Stimulated activated CD4-positive, alpha-beta T cell treated with anti-CD3 and anti-CD28 coated beads, Interleukin-4, amount 100 ng/mL, for 1 hour (primary cell): ENCODE measurements around the gene COL9A3.

ENCODE experiments used
- DNase-seq: peaks from one replicate; pipeline ENCODE4 v3.0.0-alpha.2; 2020

The COL9A3 gene

GRCh38 chr20:62824476-62825332, 7.9 kb downstream of the COL9A3 start:
- DNase-seq = peak; percentile 50

- no peak for DNase-seq
Observed at GRCh38 chr20:62825333-62825985, 8.6 kb downstream of the COL9A3 start.

- no peak for DNase-seq
Observed at GRCh38 chr20:62825986-62826645, 9.3 kb downstream of the COL9A3 start.

- DNase-seq = no peak
Observed at GRCh38 chr20:62826646-62827310, 9.9 kb downstream of the COL9A3 start.

- no peak for DNase-seq
Observed at GRCh38 chr20:62827311-62828038, 10.6 kb downstream of the COL9A3 start.

GRCh38 chr20:62828051-62828450, 11.2 kb downstream of the COL9A3 start:
- no peak for DNase-seq

GRCh38 chr20:62828511-62829230, 11.8 kb downstream of the COL9A3 start:
- DNase-seq = no peak

- no peak for DNase-seq
Observed at GRCh38 chr20:62829231-62830230, 12.7 kb downstream of the COL9A3 start.

- DNase-seq = no peak
Observed at GRCh38 chr20:62830251-62830650, 13.4 kb downstream of the COL9A3 start.

- no peak for DNase-seq
Observed at GRCh38 chr20:62830821-62831220, 14.0 kb downstream of the COL9A3 start.

GRCh38 chr20:62831361-62831788, 14.5 kb downstream of the COL9A3 start:
- no peak for DNase-seq

- DNase-seq = no peak
Observed at GRCh38 chr20:62831854-62832211, 15.0 kb downstream of the COL9A3 start.

- DNase-seq = peak; percentile 29
Observed at GRCh38 chr20:62832212-62832922, 15.5 kb downstream of the COL9A3 start.

GRCh38 chr20:62832951-62833391, 16.1 kb downstream of the COL9A3 start:
- no peak for DNase-seq

- no peak for DNase-seq
Observed at GRCh38 chr20:62834967-62835730, 18.3 kb downstream of the COL9A3 start.

- no peak for DNase-seq
Observed at GRCh38 chr20:62835931-62836861, 19.3 kb downstream of the COL9A3 start.

GRCh38 chr20:62836967-62837490, 20.2 kb downstream of the COL9A3 start:
- no peak for DNase-seq

- DNase-seq = no peak
Observed at GRCh38 chr20:62837790-62838127, 20.9 kb downstream of the COL9A3 start.
